Measurements from ENCODE around the gene HSF5.
"Not testable (repeated sequence)": the region's sequence is repeated elsewhere in the genome, so short reads cannot be mapped to it uniquely, and the experiment has no call there.

HSF5 gene

GRCh38 chr17:58412961-58413586 lies 75.1 kb downstream of the HSF5 start:
- DNase-seq (ENCODE audit: low spot score), result no peak

GRCh38 chr17:58412064-58412703 lies 76.0 kb downstream of the HSF5 start:
- no peak for DNase-seq (ENCODE audit: low spot score)

- DNase-seq (ENCODE audit: low spot score), result no peak
Measured at GRCh38 chr17:58411408-58411894, 76.8 kb downstream of the HSF5 start.

- DNase-seq (ENCODE audit: low spot score), result no peak
Measured at GRCh38 chr17:58410714-58411407, 77.3 kb downstream of the HSF5 start.

GRCh38 chr17:58409432-58409831 lies 78.8 kb downstream of the HSF5 start:
- no peak for DNase-seq (ENCODE audit: low spot score)

- DNase-seq (ENCODE audit: low spot score), result no peak
Measured at GRCh38 chr17:58403311-58403710, 84.9 kb downstream of the HSF5 start.

- peak; percentile 13 for DNase-seq (ENCODE audit: low spot score)
Measured at GRCh38 chr17:58402679-58403078, 85.5 kb downstream of the HSF5 start.

- peak; percentile 24 for DNase-seq (ENCODE audit: low spot score)
Measured at GRCh38 chr17:58402047-58402446, 86.2 kb downstream of the HSF5 start.

GRCh38 chr17:58401287-58401686 lies 86.9 kb downstream of the HSF5 start:
- DNase-seq (ENCODE audit: low spot score), result no peak

- no peak for DNase-seq (ENCODE audit: low spot score)
Measured at GRCh38 chr17:58400826-58401225, 87.4 kb downstream of the HSF5 start.

GRCh38 chr17:58399974-58400373 lies 88.2 kb downstream of the HSF5 start:
- no peak for DNase-seq (ENCODE audit: low spot score)

- DNase-seq (ENCODE audit: low spot score), result no peak
Measured at GRCh38 chr17:58398574-58399266, 89.5 kb downstream of the HSF5 start.

- DNase-seq (ENCODE audit: low spot score), result not testable (repeated sequence)
Measured at GRCh38 chr17:58397421-58397820, 90.8 kb downstream of the HSF5 start.

GRCh38 chr17:58396173-58396572 lies 92.0 kb downstream of the HSF5 start:
- no peak for DNase-seq (ENCODE audit: low spot score)

- DNase-seq (ENCODE audit: low spot score), result no peak
Measured at GRCh38 chr17:58394534-58395223, 93.5 kb downstream of the HSF5 start.

- DNase-seq (ENCODE audit: low spot score), result no peak
Measured at GRCh38 chr17:58391302-58391984, 96.8 kb downstream of the HSF5 start.

GRCh38 chr17:58390884-58391283 lies 97.3 kb downstream of the HSF5 start:
- DNase-seq (ENCODE audit: low spot score), result no peak

GRCh38 chr17:58388302-58389190 lies 99.7 kb downstream of the HSF5 start:
- no peak for DNase-seq (ENCODE audit: low spot score)

GRCh38 chr17:58387834-58388233 lies 100.4 kb downstream of the HSF5 start:
- DNase-seq (ENCODE audit: low spot score), result no peak

GRCh38 chr17:58386708-58387107 lies 101.5 kb downstream of the HSF5 start:
- no peak for DNase-seq (ENCODE audit: low spot score)

Data from GM03348 (cell line).